Mesothelial cell of epicardium (in vitro differentiated cells): ENCODE results near the gene GAS2L2. TPM values are rescaled to one million over a fixed set of nuclear protein-coding genes. Genes with fewer than 3 reads are reported as not detected.

Experiments used
- DNase-seq, 2 experiments: peaks; one replicate each; pipeline ENCODE4 v3.0.0; 2021; ENCODE audit warnings: low spot score in 2 of 2; ENCODE audit not compliant: unreplicated experiment in 2 of 2
- H3K27ac Mint-ChIP-seq: 2 replicates; pipeline ENCODE4 v1.8.0; 2021; ENCODE audit warnings: mixed read lengths
- H3K27me3 Mint-ChIP-seq: 2 replicates; pipeline ENCODE4 v1.8.0; 2021; ENCODE audit warnings: low read depth, mixed read lengths
- H3K36me3 Mint-ChIP-seq: 2 replicates; pipeline ENCODE4 v1.8.0; 2021; ENCODE audit warnings: mixed read lengths
- H3K4me1 Mint-ChIP-seq: 2 replicates; pipeline ENCODE4 v1.8.0; 2021; ENCODE audit warnings: mixed read lengths
- H3K4me3 Mint-ChIP-seq: 2 replicates; pipeline ENCODE4 v1.8.0; 2021; ENCODE audit warnings: mild to moderate bottlenecking, moderate library complexity, mixed read lengths
- H3K9me3 Mint-ChIP-seq: 2 replicates; pipeline ENCODE4 v1.8.0; 2021; ENCODE audit warnings: mixed read lengths
- CTCF ChIP-seq: fragments of 200-600 bp; sonication (generic); IDR thresholded peaks from one replicate; pipeline ENCODE4 v1.5.0; 2021; ENCODE audit warnings: antibody characterized with exemption; ENCODE audit not compliant: unreplicated experiment
- total RNA-seq: library from RNA; stranded (reverse); gene quantifications from 3 replicates; pipeline ENCODE4 v1.2.1, GENCODE V29; 2021

GAS2L2 gene
- total RNA-seq: 0.09 to 0.20 TPM (median 0.11 TPM) in 3 replicates

- no peak within 1 kb of the TSS for H3K4me3 Mint-ChIP-seq
- H3K27me3 Mint-ChIP-seq: peaks cover 29% of the 10 kb centered on the region
- no peak within 1 kb of the TSS for H3K27ac Mint-ChIP-seq
- peaks cover 10% of the 10 kb centered on the region for H3K4me1 Mint-ChIP-seq
- no peaks in the 10 kb centered on the region for H3K9me3 Mint-ChIP-seq
- no peak for TF ChIP-seq CTCF
- DNase-seq: no peak
- H3K36me3 Mint-ChIP-seq: no peaks in the 10 kb centered on the region
Measured at GRCh38 chr17:35752945-35753764, at the start of gene GAS2L2. Gene GAS2L2, minus strand, starts transcription at chr17:35753239. Its CDS starts 389 bp downstream, at chr17:35752850.

- peaks cover 21% of the 10 kb centered on the region for H3K27me3 Mint-ChIP-seq
- TF ChIP-seq CTCF: no peak
- peak overlapping the region; percentile 12 for H3K27ac Mint-ChIP-seq
- no peak overlapping the region for H3K4me3 Mint-ChIP-seq
- peaks cover 10% of the 10 kb centered on the region for H3K4me1 Mint-ChIP-seq
- H3K9me3 Mint-ChIP-seq: no peaks in the 10 kb centered on the region
- DNase-seq: no peak
- H3K36me3 Mint-ChIP-seq: no peaks in the 10 kb centered on the region
Measured at GRCh38 chr17:35801583-35802224, 48.7 kb upstream of the GAS2L2 start.

- DNase-seq: no peak
- Mint-ChIP-seq H3K4me1 (peaks cover 12% of the 10 kb centered on the region), H3K27ac (no peak overlapping the region), H3K4me3 (no peak overlapping the region), H3K9me3 (no peaks in the 10 kb centered on the region), H3K36me3 (no peaks in the 10 kb centered on the region), H3K27me3 (peaks cover 35% of the 10 kb centered on the region)
- TF ChIP-seq CTCF: no peak
Measured at GRCh38 chr17:35799942-35800341, 46.9 kb upstream of the GAS2L2 start.

GRCh38 chr17:35797918-35798317 is 44.9 kb upstream of the GAS2L2 start:
- Mint-ChIP-seq H3K36me3 (no peaks in the 10 kb centered on the region), H3K4me3 (no peak overlapping the region), H3K27me3 (peaks cover 55% of the 10 kb centered on the region), H3K4me1 (peaks cover 17% of the 10 kb centered on the region), H3K9me3 (no peaks in the 10 kb centered on the region), H3K27ac (no peak overlapping the region)
- DNase-seq: no peak
- no peak for TF ChIP-seq CTCF

GRCh38 chr17:35797370-35797769 is 44.3 kb upstream of the GAS2L2 start:
- no peak for TF ChIP-seq CTCF
- Mint-ChIP-seq H3K36me3 (no peaks in the 10 kb centered on the region), H3K4me1 (peaks cover 17% of the 10 kb centered on the region), H3K27ac (no peak overlapping the region), H3K9me3 (no peaks in the 10 kb centered on the region), H3K4me3 (no peak overlapping the region), H3K27me3 (peaks cover 59% of the 10 kb centered on the region)
- DNase-seq: no peak
